Cardiac fibroblast (primary cell): ENCODE data around the gene NUDCD3.

Experiments
- DNase-seq, 2 donors: peaks; one replicate each; pipeline versions ENCODE4 v3.0.0 to v3.0.0-alpha.2; 2010; ENCODE audit warnings: low read depth in 2 of 2
- H3K4me3 ChIP-seq, 2 donors: replicated peaks in 1 of 2; 1 replicate in 1 of 2; 2 replicates in 1 of 2; pipeline ENCODE4 v1.5.1; 2011; ENCODE audit warnings: low read depth in 2 of 2, low read length in 2 of 2, mild to moderate bottlenecking in 2 of 2, moderate library complexity in 1 of 2
- CTCF ChIP-seq: IDR thresholded peaks from one replicate; pipeline ENCODE4 v1.5.1; 2011; ENCODE audit warnings: low read depth, mild to moderate bottlenecking, low read length, inconsistent platforms

The NUDCD3 gene

GRCh38 chr7:44380189-44380830, 110.1 kb downstream of the NUDCD3 start:
- H3K4me3 ChIP-seq, result no peak overlapping the region
- no peak for DNase-seq
- no peak for TF ChIP-seq CTCF

DNA sequence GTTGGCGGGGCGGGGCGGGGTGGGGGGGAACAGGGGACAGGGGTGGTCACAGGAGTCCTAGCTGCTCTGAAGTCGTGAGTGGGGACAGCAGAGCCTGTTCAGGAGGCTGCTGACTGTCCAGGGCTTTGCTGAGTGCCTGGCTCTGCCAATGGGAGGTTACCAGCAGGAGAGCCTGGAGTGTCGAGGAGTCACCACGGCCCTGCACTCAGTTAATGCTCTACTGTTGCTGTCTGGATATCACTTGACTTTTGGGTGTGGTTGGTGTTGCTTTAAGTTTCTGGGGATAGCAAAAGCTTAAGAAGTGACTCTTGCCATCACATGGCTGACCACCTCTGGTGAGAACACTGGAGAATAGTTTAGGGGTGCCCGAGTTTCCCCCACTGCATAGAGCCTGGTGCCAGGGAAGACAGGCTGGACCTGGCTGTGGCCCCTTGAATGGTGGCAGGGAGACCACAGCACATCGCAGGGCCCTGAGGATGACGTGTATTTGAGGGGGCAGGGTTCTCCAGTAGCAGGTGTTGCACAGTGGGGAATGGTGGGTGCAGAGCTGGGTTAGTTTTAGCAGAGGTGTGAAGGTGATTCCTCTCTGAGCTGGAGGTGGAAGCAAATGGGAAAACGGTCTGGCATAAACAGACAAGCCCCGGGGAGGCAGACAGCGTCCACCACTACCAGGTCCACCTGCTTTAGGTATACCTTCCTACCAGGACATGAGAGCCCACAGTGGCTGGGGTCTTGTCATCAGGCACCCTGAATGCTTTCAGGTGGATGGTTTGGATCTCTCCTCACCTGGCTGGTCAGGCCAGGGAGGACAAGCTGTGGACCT, 110.9 kb downstream of the NUDCD3 start:
- no peak overlapping the region for H3K4me3 ChIP-seq
- TF ChIP-seq CTCF, result no peak
- peak; percentile 34 to 48 for DNase-seq

GRCh38 chr7:44378744-44379143, 111.7 kb downstream of the NUDCD3 start:
- DNase-seq, result peak; percentile 89 to 96

DNA sequence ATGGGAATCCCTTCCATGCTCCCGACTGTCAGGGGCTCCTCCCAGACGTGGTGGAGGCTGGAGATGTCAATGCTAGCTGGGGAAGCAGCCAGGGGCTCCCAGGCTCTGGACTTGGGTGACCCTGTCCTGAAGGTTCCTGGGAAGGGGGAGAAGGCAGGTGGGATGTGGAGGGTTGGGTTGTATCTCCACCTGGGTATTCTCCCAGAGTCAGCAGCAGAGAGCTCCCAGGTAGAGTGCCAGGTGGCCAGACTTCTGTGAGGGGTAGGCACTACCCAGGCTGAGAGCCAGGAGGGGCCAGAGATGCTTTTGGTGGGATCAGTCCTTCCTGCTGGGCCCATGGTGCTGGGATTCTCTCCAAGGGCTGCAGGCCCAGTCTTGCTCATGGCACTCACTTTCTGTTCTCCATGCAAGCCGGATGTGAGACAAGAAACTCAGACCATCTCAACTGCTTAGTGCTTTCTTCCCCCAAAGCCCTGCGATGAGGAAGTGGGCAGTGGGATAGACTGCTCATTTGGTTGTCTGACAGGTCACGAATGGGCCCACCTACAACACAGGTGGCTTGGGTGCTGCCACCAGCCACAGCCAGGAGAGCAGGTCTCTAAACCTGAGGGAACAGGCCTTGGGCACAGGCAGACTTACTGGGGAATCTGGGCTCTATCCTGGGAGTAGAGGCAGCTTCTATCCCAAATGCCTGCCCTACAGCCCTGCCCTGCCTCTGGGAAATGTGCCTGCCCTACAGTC, 112.6 kb downstream of the NUDCD3 start:
- no peak for DNase-seq
- no peak for TF ChIP-seq CTCF
- no peak overlapping the region for H3K4me3 ChIP-seq

More at GRCh38 chr7:44378744-44379143, 111.7 kb downstream of the NUDCD3 start:
- no peak overlapping the region for H3K4me3 ChIP-seq
- TF ChIP-seq CTCF, result peak; percentile 4

DNA sequence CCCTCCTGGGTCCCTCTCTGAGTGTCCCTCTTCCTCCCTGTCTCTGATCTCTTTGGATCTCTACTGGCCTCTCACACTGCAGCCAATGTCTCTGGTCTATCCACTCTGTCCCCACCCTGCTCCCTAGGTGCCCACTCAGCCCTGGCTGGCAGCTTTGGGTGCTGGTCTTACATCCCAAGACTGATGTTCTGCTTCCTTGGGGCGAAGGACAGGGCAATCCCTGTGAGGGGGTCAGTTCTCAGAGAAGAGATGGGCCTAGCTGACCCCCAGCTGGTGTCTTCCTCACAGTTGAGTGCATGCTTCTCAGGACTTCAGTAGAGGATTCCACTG, 113.4 kb downstream of the NUDCD3 start:
- H3K4me3 ChIP-seq, result no peak overlapping the region
- TF ChIP-seq CTCF, result no peak
- DNase-seq, result no peak

DNA sequence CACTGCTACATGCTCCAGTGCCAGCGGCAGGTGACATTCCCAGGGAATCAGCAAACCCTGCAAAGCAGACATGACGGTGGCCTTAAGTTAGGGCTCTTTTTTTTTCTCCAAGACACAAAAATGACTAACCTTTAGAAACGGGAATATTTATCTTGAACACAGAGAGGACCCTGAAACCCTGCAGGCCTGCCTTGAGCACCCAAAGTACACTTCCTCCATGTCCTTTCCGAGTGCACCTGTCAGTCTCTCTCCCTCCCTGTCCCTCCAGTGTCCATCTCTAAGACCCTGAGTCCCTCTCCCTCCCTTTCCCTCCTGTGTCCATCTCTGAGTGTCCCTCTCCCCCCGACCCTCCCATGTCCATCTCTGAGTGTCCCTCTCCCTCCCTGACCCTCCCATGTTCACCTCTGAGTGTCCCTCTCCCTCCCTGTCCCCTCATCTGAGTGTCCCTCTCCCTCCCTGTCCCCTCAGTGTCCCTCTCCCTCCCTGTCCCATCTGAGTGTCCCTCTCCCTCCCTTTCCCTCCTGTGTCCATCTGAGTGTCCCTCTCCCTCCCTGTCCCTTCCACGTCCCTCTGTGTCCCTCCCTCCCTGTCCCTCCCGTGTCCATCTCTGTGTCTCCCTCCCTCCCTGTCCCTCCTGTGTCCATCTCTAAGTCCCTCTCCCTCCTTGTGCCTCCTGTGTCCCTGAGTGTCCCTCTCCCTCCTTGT, 113.9 kb downstream of the NUDCD3 start:
- no peak overlapping the region for H3K4me3 ChIP-seq
- DNase-seq, result no peak
- no peak for TF ChIP-seq CTCF
